Spleen (tissue), 7 donors: ENCODE data around the gene AWAT1.

Experiments used
- CTCF ChIP-seq, 11 experiments: fragments of 200-600 bp in 7 of 11; fragments of 450-650 bp in 4 of 11; sonication (generic) in 4 of 11; IDR thresholded peaks in 8 of 11; conservative IDR thresholded peaks in 3 of 11; 1 replicate in 7 of 11; 2 replicates in 4 of 11; pipeline versions ENCODE4 v1.4.0 to v1.8.0; 2016 to 2021; ENCODE audit warnings: antibody characterized with exemption in 11 of 11, inconsistent platforms in 4 of 11, mild to moderate bottlenecking in 1 of 11
- POLR2A ChIP-seq, 3 donors: fragments of 450-650 bp; IDR thresholded peaks; one replicate each; pipeline ENCODE4 v1.5.1; 2017; ENCODE audit warnings: antibody characterized with exemption in 3 of 3, mild to moderate bottlenecking in 1 of 3
- donor health status: DM: no; HTN: no; CAD: no; lungs with moderate emphysema.
- donor health status: DM: no; HTN: no; CAD: no.
- donor health status: DM: no; HTN: no; CAD: no.

- TF ChIP-seq POLR2A (IDR thresholded peaks at IDR 0.05): no peak
- TF ChIP-seq CTCF (IDR thresholded peaks at IDR 0.05 in 8 of 11, conservative IDR thresholded peaks at IDR 0.05 in 3 of 11): no peak
Observed at GRCh38 chrX:70240751-70241150, 6.3 kb downstream of the AWAT1 start.
